GM21528 (cell line): ENCODE results near the gene ANK3.

ENCODE experiments used
- ATAC-seq: cut with Tn5 transposase; IDR thresholded peaks from one replicate; pipeline ENCODE4 v1.9.1; 2021; ENCODE audit warnings: mild to moderate bottlenecking, moderate library complexity; ENCODE audit not compliant: unreplicated experiment, low FRiP score

The ANK3 gene

DNA sequence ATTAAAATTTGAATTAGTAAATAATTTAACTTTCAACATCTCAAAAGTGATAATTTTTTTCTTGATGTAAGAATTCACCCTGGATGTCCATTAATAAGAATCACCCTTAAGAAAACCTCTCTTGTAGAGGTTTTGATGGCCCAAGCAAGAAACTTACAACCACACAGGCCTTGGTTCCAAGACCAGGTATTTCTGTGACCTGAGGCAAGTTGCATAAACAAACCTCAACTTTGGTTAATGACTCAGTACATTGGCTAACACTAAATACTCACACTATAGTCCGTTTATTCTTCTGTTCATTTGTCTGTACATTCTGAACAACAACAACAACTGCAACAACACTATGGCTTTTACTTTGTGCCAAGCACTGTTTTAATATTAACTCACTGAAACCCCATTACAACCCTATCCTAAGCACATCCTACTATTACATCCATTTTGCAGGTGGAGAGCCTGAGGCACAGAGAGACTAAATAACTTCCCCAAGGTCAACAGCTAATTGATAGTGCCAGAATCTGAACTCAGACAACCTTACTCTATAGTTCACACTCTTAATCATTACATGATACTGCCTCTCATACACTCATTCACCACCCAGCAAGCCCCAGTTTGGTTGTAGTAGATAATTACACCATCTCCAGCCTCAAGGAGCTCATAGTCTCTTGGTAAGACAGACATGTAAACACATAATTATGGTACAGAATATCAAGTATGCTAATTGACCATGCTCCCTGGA, 6.6 kb downstream of the ANK3 start:
- no peak for ATAC-seq

DNA sequence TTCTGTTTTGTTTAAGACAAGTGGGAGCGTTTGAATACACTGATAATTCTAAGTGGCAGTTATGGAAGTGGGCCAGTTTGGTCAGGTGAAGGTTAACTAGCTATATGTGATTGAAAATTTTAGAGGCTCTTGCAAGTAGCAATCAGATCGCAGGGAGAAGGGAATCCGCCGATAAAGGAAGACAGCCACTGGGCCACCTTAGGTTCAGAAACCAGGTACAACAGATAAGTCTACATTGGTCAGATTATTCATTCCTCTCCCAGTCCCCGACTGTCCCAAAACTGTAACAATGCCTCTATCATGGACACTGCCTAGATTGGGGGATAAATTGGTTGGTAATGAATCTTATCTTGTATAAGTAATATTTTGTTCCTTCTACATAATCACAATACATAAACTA, 8.9 kb downstream of the ANK3 start:
- no peak for ATAC-seq

DNA sequence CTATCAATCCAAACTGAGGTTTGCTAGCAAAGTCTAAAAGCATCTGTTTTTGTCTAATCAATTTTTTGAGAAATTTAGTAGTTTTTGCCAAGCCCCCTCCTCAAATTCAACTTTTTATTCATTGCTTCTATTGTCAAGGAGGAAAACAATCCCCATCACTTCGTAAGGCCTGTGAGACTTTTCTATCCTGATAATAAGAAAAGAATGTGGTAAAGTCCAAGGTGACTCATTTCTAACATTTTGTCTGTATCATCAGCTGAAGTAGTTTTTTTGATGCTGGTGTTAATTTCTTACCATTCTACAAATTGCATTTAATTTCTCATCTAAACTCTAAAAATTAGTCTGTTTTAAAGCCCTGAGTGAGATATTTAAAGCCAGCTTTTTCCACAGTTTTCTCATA, 11.7 kb downstream of the ANK3 start:
- ATAC-seq, result no peak

DNA sequence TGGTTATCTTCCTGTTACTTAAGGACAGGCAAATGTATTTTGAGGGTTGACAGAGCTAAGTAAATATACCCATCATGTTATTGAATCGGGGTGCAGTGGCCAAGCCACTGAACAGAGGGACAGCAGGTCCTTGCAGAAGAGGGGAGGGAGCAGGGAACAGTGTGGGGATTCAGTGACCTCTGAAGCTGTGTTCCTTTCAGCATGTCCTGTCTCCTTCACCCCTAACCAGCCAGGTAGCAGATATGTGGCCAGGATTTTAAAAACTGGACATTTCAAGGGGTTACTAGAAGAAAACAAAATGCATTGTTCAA, 12.7 kb downstream of the ANK3 start:
- no peak for ATAC-seq

DNA sequence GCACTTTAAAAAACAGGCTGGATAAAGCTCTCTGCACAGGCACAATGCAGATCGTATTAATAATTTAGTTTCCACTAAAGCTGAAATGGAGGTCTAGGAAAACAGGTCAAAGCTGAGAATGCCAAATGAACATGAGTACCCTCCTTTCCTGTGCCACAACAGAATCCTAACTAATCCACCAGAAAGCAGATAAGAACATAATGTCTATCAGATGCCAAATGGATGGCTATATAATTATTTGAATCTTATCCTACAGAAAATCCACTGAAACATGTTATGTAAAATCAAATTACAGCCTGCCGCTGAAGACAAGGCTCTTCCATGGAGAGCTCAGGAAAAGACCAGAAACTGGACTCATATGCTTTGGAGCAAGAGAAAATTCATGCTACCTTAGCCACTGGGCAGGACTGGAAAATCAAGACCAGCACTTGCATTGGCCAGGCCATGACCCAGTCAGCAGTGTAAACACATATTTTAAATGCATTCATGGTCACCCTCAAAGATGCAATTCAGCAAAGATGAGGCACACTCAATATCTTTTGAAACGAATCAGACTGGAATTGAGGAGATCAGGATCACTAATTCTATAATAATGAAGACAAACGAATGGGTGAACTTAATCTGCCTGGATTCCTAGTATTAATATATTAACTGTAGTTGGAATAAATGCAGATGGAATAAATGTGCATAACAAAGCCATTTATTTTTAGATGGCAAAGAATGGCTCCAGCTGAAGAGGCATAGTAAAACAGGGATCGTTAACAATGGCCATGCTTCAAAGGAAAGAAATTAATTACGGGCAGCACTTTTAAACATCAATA, 13.2 kb downstream of the ANK3 start:
- ATAC-seq, result no peak

DNA sequence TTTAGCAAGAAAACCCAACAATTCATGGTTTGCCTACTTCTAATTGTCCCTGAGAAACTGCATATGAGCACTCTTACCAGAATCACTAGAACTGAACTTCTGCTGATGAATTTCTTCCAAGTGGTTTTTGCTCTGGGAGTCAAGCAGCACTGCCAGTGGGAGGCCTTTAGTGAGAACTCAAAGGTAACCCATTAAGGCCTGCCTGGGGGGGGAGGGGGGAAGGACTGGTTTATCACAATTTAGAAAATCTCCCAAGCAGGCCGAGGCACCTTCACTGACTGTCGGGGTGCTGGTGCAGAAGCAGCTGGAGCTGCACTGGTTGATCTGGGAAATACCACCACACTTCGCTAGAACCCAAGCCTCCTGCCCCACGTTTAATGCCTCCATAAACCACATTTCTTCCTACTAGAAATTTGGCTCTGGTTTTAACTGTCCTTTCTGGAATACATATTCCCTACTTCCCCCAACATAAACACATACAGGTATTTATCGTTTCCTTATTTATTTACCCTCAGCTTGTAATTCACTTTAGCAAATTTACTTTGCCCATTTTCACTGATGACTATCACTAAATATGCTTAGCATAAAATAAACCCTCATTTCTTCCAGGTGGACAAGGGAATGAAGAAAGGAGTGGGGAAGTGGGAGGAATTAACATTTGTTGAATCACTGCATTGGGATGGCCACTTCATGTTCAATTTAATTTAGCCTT, 14.2 kb downstream of the ANK3 start:
- ATAC-seq, result no peak

DNA sequence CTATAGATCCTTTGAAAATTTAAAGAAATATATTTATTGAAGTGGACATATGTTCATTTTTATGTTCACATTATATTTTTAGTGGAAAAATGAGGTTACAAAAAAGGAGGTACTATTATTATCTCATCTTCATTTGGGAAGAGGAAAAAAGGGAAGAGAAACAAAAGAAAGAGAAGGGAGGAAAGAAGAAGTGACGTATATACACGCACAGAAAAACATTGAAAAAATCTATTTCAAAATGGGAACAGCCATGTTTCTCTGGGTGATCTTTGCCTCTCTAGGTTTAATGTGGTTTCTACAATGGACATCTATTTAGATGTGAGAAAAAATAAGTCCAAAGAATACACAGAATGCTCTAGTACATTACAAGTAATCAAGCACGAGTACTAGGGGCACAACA, 14.8 kb downstream of the ANK3 start:
- ATAC-seq, result no peak

DNA sequence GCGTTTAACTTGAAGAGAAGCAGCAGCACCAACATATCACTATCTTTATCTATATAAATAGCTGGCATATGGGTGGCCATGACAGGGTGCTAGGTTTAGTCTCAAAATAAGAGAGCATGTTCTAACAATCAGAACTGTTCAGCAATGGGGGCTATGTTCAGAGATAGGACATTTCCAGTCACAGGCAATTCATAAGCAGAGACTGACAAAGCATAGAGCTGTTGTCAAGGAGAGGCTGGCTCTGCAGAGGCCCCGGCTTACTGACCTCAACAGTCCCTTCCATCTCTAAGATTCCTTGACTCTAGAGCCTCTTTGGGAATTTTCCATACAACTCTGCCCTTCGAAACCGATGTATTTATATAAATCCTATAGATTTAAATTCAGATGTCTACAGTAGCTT, 17.2 kb downstream of the ANK3 start:
- ATAC-seq, result no peak

DNA sequence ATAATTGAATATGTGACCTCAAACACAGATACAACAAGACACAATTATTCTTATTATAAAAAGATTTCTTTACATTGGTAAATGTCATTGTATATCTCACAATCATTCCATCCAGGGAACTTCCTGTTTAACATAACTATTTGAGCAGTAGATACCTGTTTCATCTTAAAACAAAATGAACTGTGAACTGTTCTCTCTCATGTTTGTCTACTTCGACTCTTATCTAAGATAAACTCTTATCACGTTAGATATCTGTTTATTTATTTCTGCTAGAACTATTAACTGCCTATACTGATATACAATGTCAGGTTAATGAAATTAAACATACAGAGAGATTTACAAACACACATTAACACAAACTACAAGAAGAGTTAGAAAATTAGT, 20.1 kb downstream of the ANK3 start:
- no peak for ATAC-seq

DNA sequence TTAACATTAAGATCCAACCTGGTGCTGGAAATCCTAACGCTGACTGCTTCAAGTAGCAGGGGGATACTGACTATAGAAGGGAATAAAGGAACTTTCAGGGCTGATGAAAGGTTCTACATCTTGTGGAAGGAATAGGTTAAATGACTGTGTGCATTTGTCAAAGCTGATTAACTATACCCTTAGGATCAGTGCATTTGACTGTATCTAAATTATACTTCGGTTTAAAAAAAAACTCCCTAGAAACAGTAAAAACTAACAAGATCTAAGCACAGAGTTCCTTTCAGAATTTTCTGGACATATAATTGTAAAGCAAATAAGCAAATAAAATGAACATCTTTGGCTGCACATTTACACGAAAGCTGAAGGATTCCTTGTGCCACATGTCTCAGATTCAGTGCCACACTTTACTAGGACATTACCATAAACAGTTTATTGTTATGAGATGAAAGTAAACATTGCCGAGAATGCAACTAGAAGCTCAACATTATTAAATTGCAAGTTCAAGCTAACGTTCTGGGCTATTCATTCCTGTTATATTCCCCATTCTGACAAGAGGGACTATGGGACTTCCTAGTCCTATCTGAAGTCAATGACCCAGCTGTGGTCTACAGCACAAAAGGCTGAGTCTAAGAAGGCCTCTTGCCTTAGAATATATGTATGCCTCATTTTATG, 20.7 kb downstream of the ANK3 start:
- no peak for ATAC-seq

DNA sequence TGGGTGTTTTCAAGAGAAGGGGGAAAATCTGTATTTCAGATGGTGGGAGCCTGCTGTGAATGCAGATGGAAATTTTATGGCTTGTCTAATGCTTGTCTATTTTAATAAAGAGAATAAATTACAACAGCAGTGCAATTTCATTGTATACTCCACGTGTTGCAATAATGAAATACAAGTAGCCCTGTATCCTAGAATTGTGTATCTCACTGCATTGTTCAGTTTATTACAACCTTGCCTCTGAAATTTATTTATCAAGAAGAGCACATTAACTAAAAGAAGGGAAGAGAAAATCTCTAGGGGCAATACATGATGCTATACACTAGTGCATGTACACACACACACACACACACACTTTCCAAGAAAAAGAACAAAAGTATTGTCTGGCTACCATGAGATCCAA, 21.8 kb downstream of the ANK3 start:
- ATAC-seq, result no peak

DNA sequence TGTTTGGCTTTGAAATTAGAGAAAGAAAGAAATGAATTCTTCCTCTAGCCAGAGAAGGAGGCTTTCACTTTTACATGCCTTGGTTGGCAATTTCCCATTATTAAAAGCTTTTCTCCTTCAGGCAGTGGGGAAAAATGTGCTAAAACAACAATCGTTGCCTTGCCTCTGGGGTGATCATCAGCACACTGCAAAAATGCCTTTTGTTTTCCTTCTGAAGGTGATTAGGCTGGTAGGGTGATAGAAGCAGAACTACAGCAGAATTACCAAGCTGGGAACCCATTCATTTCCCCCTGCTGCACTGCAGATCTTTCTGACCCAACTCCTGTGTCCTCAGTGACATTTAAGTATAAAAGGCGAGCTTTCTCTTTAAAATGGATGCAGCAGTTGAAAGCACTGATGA, 22.2 kb downstream of the ANK3 start:
- ATAC-seq, result no peak

DNA sequence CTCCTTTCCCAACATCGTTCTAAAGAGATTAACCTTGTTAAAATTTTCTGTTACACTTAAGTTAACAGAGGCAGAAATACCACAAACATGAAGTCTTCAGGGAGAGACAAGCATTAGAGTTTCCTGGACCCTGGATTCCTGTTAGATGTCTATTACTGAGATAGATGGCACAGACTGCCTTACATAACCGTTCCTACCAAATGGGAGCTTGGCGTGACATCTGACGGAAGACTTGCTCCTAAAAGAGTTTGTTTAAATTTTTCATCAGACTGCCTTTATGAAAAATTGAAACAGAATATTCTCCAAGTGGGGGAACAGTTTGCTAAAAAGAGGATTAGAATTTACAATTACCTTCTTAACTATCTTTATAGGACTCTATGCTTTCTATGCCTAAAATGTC, 22.7 kb downstream of the ANK3 start:
- ATAC-seq, result no peak

DNA sequence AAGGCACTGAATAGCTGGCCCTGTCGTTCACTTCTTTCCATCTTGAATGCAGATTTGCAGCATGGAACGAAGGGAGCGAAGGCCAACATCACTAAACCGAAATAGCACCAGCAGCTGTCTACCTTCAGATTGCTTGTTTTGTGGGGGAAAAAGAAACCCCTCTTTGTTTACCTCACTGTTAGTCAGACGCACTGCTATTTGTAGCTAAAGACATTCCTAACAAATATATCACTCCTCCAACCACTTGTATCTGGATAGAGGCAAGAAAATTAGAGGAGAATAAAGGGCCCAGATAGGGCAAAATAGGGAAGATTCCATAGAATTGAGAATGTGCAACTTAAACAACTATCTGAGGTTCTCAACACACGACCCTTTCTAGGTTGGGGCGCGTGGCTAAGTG, 26.5 kb downstream of the ANK3 start:
- ATAC-seq, result no peak

DNA sequence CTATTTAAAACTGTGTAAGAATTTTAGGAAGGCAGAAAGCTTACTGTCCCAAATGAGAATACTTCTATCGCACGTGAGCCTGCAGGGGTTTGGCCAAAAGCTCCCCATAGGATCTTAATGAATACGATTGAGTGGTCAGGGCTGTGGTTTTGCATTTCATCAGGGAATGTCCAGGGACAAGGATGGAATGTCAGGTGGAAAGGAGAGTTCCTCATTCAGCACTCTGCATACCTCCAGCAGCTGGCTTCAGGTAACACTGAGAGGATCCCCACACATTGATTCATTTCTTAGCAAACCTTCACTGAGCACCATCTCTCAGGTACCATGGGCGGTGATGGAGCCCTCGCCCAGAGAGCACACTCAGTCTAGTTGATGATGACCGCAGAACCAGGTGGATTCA, 27.2 kb downstream of the ANK3 start:
- no peak for ATAC-seq

DNA sequence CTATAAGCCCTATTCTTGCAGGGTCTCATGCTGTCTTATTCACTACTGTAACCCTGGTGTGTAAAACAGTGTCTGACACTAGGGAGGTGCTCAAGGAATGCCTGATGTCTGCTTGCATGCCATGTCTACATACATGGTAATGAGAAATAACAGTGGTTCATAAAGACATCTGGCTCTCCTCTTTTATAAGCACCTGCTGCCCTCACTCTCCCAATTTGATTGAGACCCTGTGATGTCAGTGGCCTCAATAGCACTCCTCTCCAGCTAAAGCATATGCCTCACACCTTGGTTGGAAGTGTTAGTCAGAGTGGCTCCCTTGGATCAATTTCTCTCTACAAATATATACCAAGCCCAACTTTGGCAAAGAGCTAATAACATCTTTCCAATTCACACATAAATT, 30.6 kb downstream of the ANK3 start:
- ATAC-seq, result no peak

DNA sequence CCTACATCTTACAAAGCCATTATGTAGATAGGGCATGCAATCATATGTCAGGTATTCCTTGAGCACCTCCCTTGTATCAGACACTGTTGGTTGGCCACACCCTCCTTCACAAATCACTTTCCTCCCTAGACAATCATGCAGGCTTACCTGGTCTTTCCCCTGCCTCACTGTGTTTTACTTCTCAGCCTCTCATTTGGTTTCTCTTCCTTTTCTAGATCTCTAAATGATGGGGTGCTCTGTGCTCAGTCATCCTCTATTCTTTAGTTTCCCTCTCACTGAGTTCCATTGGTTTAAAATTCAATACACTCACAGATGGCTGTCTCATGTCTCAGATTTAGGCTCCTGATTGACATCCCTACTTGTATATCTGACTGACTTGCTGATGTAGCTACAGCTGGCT, 31.4 kb downstream of the ANK3 start:
- peak; percentile 96 for ATAC-seq

DNA sequence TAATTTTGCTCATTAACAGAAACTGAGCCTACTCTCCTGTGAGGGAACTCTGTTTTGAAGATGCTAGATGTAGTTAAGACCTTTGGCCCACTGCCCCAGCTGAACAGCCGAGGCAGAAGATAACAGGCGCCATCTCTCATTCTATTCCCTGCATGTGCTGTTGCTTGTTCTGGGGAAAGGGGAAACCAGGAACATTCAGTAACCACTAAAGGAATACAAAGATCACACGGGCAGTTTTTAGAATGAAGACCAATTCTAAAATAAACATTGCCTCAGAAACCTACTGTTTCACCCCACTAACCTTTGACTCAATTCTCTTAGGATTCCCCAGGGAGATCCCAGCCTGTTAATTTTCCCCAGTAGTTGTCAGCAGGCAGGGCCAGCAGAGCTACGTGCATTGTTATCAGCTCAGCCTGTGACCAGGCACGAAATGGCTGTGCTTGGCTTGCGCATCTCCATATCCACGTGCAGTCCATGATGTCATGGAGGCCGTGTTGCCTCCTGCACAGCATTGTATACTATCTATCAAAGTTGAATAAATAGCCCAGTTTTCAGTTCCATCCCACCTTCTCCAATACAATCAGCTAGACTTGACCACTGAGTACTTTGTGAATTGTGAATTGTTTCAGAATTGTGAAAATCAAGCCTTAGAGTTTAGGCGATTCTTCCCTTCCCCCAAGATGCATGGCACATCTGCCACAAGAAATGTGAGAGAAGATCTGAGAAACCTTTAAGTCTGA, 36.0 kb downstream of the ANK3 start:
- no peak for ATAC-seq

DNA sequence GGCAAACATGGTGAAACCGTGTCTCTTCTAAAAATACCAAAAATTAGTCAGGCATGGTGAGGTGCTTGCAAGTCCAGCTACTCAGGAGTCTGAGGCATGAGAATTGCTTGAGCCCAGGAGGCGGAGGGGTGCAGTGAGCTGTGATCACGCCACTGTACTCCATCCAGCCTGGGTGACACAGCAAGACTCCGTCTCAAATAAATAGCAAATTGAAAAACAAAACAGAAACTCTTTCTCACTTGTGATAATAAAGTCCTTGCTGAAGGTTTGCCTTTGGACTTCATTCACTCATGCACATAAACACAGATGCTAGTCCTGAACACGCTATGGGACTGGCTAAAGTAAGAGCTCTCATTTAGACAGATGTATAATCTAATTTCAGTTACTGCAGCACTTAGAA, 37.6 kb downstream of the ANK3 start:
- ATAC-seq, result peak; percentile 61

DNA sequence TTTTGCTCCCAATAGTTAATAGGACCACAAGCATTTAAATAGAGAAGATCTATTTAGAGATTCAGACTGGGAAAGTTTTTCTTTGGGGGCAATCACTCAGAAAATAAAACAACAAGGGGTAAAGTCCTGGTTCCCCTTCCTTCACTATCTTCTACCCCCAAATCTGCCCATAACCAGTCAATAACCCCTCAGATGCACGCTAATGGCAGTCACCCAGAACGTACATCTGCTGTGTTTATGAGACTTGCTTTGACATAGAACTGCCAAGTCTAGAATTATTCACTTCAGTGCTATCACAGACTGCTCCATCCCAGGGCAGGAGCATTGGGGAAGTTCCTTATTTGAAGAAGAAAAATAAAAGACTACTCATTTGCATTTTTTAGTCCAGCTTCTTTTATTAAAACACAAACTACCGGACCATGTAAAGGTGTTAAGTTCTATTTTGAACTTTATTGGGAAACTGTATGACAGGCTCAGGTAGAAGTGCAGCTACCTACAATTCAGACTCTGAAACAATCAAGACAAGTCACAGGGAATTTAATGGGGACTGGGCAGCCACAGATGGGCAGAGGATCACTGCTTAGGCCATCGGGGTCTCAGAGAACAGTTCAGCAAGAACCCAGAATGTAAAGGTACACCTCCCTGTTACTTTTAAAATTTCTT, 38.4 kb downstream of the ANK3 start:
- ATAC-seq, result peak; percentile 54
